Vagina (tissue), 2 donors: ENCODE results near the gene WWOX. TPM values are rescaled to one million over a fixed set of nuclear protein-coding genes. Genes with fewer than 3 reads are reported as not detected.
A peak's percentile ranks its signal among the peaks of the same experiment; 100 is the strongest.

Source experiments
- DNase-seq, 2 donors: peaks; one replicate each; pipeline ENCODE4 v3.0.0-alpha.2; 2017; ENCODE audit errors: extremely low spot score in 2 of 2
- H3K27ac ChIP-seq: fragments of 200-600 bp; sonication (generic); one replicate; pipeline ENCODE4 v1.5.1; 2019
- H3K27me3 ChIP-seq: fragments of 200-600 bp; sonication (generic); one replicate; pipeline ENCODE4 v1.5.1; 2019
- H3K36me3 ChIP-seq, 2 donors: fragments of 200-600 bp; sonication (generic); one replicate each; pipeline ENCODE4 v1.5.1; 2017 to 2019
- H3K4me1 ChIP-seq: fragments of 200-600 bp; sonication (generic); one replicate; pipeline ENCODE4 v1.5.1; 2019
- H3K4me3 ChIP-seq, 2 donors: fragments of 200-600 bp; sonication (generic); 1 replicate in 1 of 2; 2 replicates in 1 of 2; pipeline ENCODE4 v1.5.1; 2016 to 2019
- H3K9me3 ChIP-seq: fragments of 200-600 bp; sonication (generic); one replicate; pipeline ENCODE4 v1.5.1; 2019
- POLR2A ChIP-seq, 2 donors: fragments of 450-650 bp; IDR thresholded peaks; one replicate each; pipeline ENCODE4 v1.6.1; 2017; ENCODE audit warnings: antibody characterized with exemption in 2 of 2, mild to moderate bottlenecking in 2 of 2, moderate library complexity in 2 of 2
- POLR2AphosphoS5 ChIP-seq, 2 donors: sonication (generic); formaldehyde crosslinking; IDR thresholded peaks; one replicate each; pipeline ENCODE4 v1.9.0; 2017; ENCODE audit warnings: antibody characterized with exemption in 2 of 2, mild to moderate bottlenecking in 2 of 2, low read depth in 1 of 2; ENCODE audit not compliant: insufficient read depth in 1 of 2
- intact Hi-C: fragments of 100-400 bp; cut with DNase I; formaldehyde crosslinking; loops from one replicate; pipeline ENCODE4 v1.15.1; 2023
- total RNA-seq: library from RNA; depleted of rRNA; stranded (reverse); fragments of >200 nt; gene quantifications from one replicate; pipeline ENCODE4 v1.2.3, GENCODE V29; 2016
- TF ChIP-seq, protein P1 (sequence below), 3 experiments: fragments of 450-650 bp in 2 of 3; fragments of 200-600 bp in 1 of 3; sonication (generic) in 1 of 3; IDR thresholded peaks; one replicate each; pipeline ENCODE4 v1.5.1; 2017 to 2019; ENCODE audit warnings: antibody characterized with exemption in 3 of 3, mild to moderate bottlenecking in 2 of 3, moderate library complexity in 2 of 3

WWOX gene
- total RNA-seq, 1 donor from 2014 or later: 33.1 TPM

- DNase-seq: no peak
- H3K4me1 ChIP-seq: peaks cover 12% of the 10 kb centered on the region
- no peak overlapping the region for H3K27ac ChIP-seq
- TF ChIP-seq POLR2AphosphoS5 (IDR thresholded peaks at IDR 0.05; ENCODE audit: insufficient read depth in 1 of 2, low read depth in 1 of 2) (no peak), POLR2A (IDR thresholded peaks at IDR 0.05) (no peak)
- TF ChIP-seq, protein P1, sequence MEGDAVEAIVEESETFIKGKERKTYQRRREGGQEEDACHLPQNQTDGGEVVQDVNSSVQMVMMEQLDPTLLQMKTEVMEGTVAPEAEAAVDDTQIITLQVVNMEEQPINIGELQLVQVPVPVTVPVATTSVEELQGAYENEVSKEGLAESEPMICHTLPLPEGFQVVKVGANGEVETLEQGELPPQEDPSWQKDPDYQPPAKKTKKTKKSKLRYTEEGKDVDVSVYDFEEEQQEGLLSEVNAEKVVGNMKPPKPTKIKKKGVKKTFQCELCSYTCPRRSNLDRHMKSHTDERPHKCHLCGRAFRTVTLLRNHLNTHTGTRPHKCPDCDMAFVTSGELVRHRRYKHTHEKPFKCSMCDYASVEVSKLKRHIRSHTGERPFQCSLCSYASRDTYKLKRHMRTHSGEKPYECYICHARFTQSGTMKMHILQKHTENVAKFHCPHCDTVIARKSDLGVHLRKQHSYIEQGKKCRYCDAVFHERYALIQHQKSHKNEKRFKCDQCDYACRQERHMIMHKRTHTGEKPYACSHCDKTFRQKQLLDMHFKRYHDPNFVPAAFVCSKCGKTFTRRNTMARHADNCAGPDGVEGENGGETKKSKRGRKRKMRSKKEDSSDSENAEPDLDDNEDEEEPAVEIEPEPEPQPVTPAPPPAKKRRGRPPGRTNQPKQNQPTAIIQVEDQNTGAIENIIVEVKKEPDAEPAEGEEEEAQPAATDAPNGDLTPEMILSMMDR (IDR thresholded peaks at IDR 0.05): no peak
- H3K36me3 ChIP-seq: no peaks in the 10 kb centered on the region
- intact Hi-C loops: no loop called here
- no peak overlapping the region for H3K4me3 ChIP-seq
- H3K27me3 ChIP-seq: no peaks in the 10 kb centered on the region
- H3K9me3 ChIP-seq: no peaks in the 10 kb centered on the region
These were observed 1066.1 kb downstream of the WWOX start for GRCh38 chr16:79165506-79165905.

- Histone ChIP-seq H3K9me3 (no peaks in the 10 kb centered on the region), H3K36me3 (no peaks in the 10 kb centered on the region), H3K4me3 (no peak overlapping the region), H3K27ac (no peak overlapping the region), H3K4me1 (peaks cover 12% of the 10 kb centered on the region), H3K27me3 (no peaks in the 10 kb centered on the region)
- TF ChIP-seq POLR2AphosphoS5 (IDR thresholded peaks at IDR 0.05; ENCODE audit: insufficient read depth in 1 of 2, low read depth in 1 of 2) (no peak), POLR2A (IDR thresholded peaks at IDR 0.05) (no peak)
- TF ChIP-seq, protein P1 (IDR thresholded peaks at IDR 0.05): no peak
- intact Hi-C loops: no loop called here
- no peak for DNase-seq
These were observed 1068.4 kb downstream of the WWOX start for GRCh38 chr16:79167893-79168292.

DNA sequence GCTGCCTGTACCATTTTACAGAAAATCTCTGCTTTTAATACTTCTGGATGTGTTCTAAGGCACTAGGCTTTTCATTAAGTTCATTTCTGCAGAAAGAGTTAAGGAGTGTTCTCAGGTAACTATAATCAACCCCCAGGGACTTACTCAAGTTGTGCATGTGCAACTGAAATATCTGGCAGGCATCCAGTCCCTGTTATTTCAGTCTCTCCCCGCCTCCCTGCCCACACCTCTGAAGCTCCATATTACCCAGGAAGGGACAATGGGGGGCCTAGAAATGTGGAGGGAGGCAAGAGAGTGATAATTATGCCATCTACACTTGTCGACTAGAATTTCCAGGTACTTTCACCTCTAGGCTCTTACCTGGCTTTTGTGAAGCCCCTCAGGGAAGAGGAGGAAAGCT, 1068.9 kb downstream of the WWOX start:
- H3K4me3 ChIP-seq: no peak overlapping the region
- intact Hi-C loops: no loop called here

DNA sequence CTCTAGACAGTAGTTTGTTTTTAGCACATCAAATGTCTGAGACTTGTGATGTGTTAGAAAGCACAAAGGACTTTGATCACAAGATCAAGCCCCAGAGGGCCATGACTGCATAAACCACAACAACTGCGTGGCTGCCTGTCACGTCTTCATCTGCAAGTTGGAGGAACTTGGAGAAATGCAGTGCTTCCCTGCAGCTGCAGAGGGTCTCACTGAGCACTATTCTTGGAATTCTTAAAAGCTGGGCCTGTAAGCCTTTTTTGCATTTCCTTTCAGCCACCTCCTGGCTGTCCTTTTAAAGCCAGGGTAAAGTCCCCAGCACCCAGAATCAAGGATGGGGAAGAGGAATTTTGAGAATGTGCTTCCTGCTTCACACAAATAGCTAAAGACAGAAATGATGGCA, 1069.8 kb downstream of the WWOX start:
- no peak overlapping the region for H3K27ac ChIP-seq
- DNase-seq: no peak
- intact Hi-C loops: no loop called here
- no peaks in the 10 kb centered on the region for H3K36me3 ChIP-seq
- H3K4me3 ChIP-seq: no peak overlapping the region
- no peaks in the 10 kb centered on the region for H3K27me3 ChIP-seq
- H3K9me3 ChIP-seq: no peaks in the 10 kb centered on the region
- peaks cover 1% of the 10 kb centered on the region for H3K4me1 ChIP-seq
- TF ChIP-seq POLR2A (IDR thresholded peaks at IDR 0.05) (no peak), POLR2AphosphoS5 (IDR thresholded peaks at IDR 0.05; ENCODE audit: insufficient read depth in 1 of 2, low read depth in 1 of 2) (no peak)
- TF ChIP-seq, protein P1 (IDR thresholded peaks at IDR 0.05): no peak

More for the DNA sequence above, 1068.9 kb downstream of the WWOX start:
- Histone ChIP-seq H3K4me1 (peaks cover 11% of the 10 kb centered on the region), H3K27me3 (no peaks in the 10 kb centered on the region), H3K27ac (no peak overlapping the region), H3K36me3 (no peaks in the 10 kb centered on the region), H3K9me3 (no peaks in the 10 kb centered on the region)
- no peak for DNase-seq
- TF ChIP-seq POLR2AphosphoS5 (IDR thresholded peaks at IDR 0.05; ENCODE audit: insufficient read depth in 1 of 2, low read depth in 1 of 2) (no peak), POLR2A (IDR thresholded peaks at IDR 0.05) (no peak)
- TF ChIP-seq, protein P1 (IDR thresholded peaks at IDR 0.05): no peak

- DNase-seq: no peak
These were observed 1071.2 kb downstream of the WWOX start for GRCh38 chr16:79170555-79171246.

More at GRCh38 chr16:79170555-79171246, 1071.2 kb downstream of the WWOX start:
- intact Hi-C loops: no loop called here
- Histone ChIP-seq H3K4me3 (no peak overlapping the region), H3K4me1 (no peaks in the 10 kb centered on the region), H3K27me3 (no peaks in the 10 kb centered on the region), H3K9me3 (no peaks in the 10 kb centered on the region), H3K36me3 (no peaks in the 10 kb centered on the region), H3K27ac (no peak overlapping the region)
- TF ChIP-seq POLR2AphosphoS5 (IDR thresholded peaks at IDR 0.05; ENCODE audit: insufficient read depth in 1 of 2, low read depth in 1 of 2) (peak in 1 of 2 donors; percentile 36), POLR2A (IDR thresholded peaks at IDR 0.05) (no peak)
